GM19099 (cell line): ENCODE results near the gene HORMAD1.

Experiments
- POLR2A ChIP-seq: IDR thresholded peaks from 3 replicates; pipeline ENCODE4 v1.6.1; 2011; ENCODE audit warnings: low read depth; ENCODE audit not compliant: insufficient read length; ENCODE audit errors: extremely low read depth

HORMAD1 gene

DNA sequence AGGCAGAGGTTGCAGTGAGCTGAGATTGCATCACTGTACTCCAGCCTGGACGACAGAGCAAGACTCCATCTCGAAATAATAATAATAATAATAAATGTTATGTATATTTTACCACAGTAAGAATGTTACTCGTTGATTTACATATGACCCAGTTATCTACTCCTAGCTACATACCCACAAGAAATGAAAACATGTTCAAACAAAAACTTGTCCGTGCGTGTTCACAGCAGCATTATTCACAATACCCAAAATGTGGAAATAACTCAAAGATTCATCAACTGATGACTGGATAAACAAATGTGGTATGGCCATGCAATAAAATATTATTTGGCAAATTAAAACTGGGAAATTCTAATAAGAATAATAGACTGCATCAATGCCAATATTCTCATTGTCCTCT, 59.5 kb downstream of the HORMAD1 start:
- no peak for TF ChIP-seq POLR2A

DNA sequence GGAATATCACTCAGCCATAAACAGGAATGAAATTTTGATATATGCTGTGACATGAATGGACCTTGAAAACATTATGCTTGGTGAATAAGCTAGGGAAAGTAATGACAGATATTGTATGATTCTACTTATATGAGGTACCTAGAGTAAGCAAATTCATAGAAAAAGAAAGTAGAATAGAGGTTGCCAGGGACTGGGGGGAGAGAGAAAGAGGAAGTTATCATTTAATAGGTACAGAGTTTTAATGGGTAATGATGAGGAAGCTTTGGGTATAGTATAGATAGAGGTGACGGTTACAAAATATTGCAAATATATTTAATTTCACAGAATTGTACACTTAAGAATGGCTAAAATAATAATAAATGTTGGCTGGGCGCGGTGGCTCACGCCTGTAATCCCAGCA, 60.1 kb downstream of the HORMAD1 start:
- no peak for TF ChIP-seq POLR2A

GRCh38 chr1:150650193-150650592, 70.5 kb downstream of the HORMAD1 start:
- no peak for TF ChIP-seq POLR2A

DNA sequence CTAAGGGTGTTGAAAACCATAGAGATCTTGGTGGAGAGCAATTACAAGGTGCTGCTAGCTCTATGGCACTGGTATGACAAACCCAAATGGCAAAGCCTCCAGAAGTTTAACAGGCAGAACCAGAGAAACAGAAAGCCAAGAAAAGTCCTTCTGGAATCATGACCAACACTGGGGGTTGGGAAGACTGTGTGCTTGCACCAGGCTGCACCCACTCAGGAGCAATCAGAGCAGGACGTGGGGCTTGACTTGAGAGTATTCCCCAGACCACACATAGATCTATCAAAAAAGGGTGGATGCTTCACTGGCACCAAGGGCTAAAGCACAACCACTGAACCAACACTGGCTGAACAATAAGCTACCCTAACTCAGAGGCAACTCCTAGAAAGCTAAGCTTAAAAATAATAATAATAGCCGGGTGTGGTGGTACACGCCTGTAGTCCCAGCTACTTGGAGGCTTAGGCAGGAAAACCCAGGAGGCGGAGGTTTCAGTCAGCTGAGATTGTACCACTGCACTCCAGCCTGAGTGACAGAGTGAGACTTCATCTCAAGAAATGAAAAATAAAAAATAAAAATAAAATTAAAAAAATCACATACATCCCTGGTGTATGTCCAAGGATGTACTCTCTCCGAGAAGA, 71.1 kb downstream of the HORMAD1 start:
- TF ChIP-seq POLR2A: no peak
